KMS-11 (cell line): ENCODE measurements around the gene MMAB.

Experiments
- H2AFZ ChIP-seq: fragments of 200-600 bp; sonication (generic); 2 replicates; pipeline ENCODE4 v1.6.1; 2016; ENCODE audit warnings: antibody characterized with exemption, mixed run types, low read depth
- H3K27ac ChIP-seq: fragments of 200-600 bp; sonication (generic); 2 replicates; pipeline ENCODE4 v1.6.1; 2016; ENCODE audit warnings: mild to moderate bottlenecking, mixed run types
- H3K27me3 ChIP-seq: fragments of 200-600 bp; sonication (generic); 2 replicates; pipeline ENCODE4 v1.6.1; 2017; ENCODE audit warnings: mild to moderate bottlenecking, low read depth, mixed run types, moderate library complexity; ENCODE audit not compliant: insufficient read depth
- H3K36me3 ChIP-seq: fragments of 200-600 bp; sonication (generic); 2 replicates; pipeline ENCODE4 v1.6.1; 2017; ENCODE audit warnings: mild to moderate bottlenecking, mixed run types; ENCODE audit not compliant: insufficient read depth
- H3K4me1 ChIP-seq: fragments of 200-600 bp; sonication (generic); 2 replicates; pipeline ENCODE4 v1.6.1; 2016; ENCODE audit warnings: mild to moderate bottlenecking, low read depth, mixed run types; ENCODE audit not compliant: poor library complexity, severe bottlenecking
- H3K4me2 ChIP-seq: fragments of 200-600 bp; sonication (generic); 2 replicates; pipeline ENCODE4 v1.7.0; 2016; ENCODE audit warnings: mild to moderate bottlenecking, mixed run types
- H3K4me3 ChIP-seq: fragments of 200-600 bp; sonication (generic); IDR thresholded peaks from 2 replicates; pipeline ENCODE4 v1.6.1; 2017; ENCODE audit warnings: low read depth, low read length, mixed read lengths; ENCODE audit not compliant: insufficient read depth
- H3K79me2 ChIP-seq: fragments of 200-600 bp; sonication (generic); 2 replicates; pipeline ENCODE4 v1.6.1; 2016; ENCODE audit warnings: low read depth, mixed run types; ENCODE audit not compliant: insufficient read depth
- H3K9ac ChIP-seq: fragments of 200-600 bp; sonication (generic); 2 replicates; pipeline ENCODE4 v1.6.1; 2016; ENCODE audit warnings: mild to moderate bottlenecking, mixed run types
- H4K20me1 ChIP-seq: fragments of 200-600 bp; sonication (generic); 2 replicates; pipeline ENCODE4 v1.6.1; 2016; ENCODE audit warnings: mild to moderate bottlenecking, mixed run types; ENCODE audit not compliant: insufficient read depth
- TF ChIP-seq, protein P1 (sequence below): fragments of 200-600 bp; sonication (generic); conservative IDR thresholded peaks from 2 replicates; pipeline ENCODE4 v1.6.1; 2017; ENCODE audit warnings: low read depth, mild to moderate bottlenecking, antibody characterized with exemption, low read length, moderate library complexity, mixed read lengths

Gene MMAB

DNA sequence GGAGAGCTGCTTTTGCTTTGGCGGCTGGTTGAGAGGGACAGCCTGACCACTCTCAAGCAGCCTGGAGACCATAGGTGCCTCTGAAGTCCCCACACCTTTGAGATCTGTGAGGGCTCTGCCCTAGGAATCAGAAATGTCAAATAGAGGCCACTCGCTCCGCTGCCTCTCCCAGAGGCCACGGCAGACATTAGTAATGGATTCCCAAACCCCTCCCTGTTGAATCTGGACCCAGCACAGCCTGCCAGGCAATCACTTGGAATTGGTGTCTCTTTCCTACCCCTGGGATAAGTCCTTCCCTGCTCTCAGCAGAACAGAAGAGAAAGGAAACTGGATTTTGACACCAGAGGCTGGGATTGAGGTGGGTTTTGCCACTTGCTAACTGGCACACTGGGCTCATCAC lies 25.0 kb downstream of the MMAB start:
- Histone ChIP-seq H3K4me1 (no peaks in the 10 kb centered on the region), H3K4me3 (no peak overlapping the region), H3K27me3 (no peaks in the 10 kb centered on the region), H4K20me1 (no peaks in the 10 kb centered on the region), H3K27ac (no peak overlapping the region), H2AFZ (no peak overlapping the region), H3K4me2 (no peak overlapping the region), H3K9ac (no peak overlapping the region), H3K79me2 (no peaks in the 10 kb centered on the region), H3K36me3 (no peaks in the 10 kb centered on the region)
- TF ChIP-seq, protein P1, sequence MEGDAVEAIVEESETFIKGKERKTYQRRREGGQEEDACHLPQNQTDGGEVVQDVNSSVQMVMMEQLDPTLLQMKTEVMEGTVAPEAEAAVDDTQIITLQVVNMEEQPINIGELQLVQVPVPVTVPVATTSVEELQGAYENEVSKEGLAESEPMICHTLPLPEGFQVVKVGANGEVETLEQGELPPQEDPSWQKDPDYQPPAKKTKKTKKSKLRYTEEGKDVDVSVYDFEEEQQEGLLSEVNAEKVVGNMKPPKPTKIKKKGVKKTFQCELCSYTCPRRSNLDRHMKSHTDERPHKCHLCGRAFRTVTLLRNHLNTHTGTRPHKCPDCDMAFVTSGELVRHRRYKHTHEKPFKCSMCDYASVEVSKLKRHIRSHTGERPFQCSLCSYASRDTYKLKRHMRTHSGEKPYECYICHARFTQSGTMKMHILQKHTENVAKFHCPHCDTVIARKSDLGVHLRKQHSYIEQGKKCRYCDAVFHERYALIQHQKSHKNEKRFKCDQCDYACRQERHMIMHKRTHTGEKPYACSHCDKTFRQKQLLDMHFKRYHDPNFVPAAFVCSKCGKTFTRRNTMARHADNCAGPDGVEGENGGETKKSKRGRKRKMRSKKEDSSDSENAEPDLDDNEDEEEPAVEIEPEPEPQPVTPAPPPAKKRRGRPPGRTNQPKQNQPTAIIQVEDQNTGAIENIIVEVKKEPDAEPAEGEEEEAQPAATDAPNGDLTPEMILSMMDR: no peak

DNA sequence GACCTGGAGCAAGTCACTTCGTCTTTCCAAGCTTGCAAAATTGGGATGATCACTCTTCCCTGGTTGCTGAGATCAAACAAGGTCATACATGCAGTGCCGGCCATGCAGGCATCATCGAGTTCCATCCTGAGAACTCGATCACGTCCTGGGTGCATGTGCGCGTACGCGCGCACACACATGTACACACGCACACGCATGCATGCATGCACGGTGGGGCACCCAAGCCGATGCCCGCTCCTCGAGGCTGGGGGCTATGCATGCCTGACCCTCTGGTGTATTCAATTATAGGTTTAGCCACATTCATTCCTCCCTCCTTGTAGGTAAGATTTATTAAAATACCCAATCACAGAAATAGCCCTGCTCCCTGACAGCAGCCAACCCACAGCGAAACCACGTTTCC lies 26.0 kb downstream of the MMAB start:
- no peak overlapping the region for H3K9ac ChIP-seq
- no peaks in the 10 kb centered on the region for H3K27me3 ChIP-seq
- no peaks in the 10 kb centered on the region for H4K20me1 ChIP-seq
- H3K79me2 ChIP-seq: no peaks in the 10 kb centered on the region
- TF ChIP-seq, protein P1: no peak
- no peak overlapping the region for H3K27ac ChIP-seq
- H3K36me3 ChIP-seq: no peaks in the 10 kb centered on the region
- no peak overlapping the region for H2AFZ ChIP-seq
- H3K4me2 ChIP-seq: no peak overlapping the region
- H3K4me3 ChIP-seq: no peak overlapping the region
- no peaks in the 10 kb centered on the region for H3K4me1 ChIP-seq

DNA sequence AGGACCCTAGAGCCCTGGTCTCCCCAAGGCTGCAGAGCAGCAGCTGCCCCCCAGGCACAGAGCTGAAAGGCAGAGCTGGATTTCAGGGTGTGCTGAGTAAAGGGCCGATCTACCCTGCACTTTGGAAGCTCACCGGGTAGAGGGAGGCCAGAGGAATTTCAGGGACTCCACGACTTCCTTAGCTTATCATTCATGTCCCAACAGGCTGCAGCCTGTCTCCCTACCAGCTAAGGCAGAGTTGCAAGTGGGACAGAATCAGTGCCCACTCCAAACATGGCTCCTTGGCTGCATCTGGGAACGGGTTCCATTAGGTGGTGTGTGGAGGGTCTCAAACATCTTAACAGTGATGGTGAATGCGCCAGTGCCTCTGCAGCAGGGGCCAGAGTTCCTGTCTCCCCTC lies 27.5 kb downstream of the MMAB start:
- no peaks in the 10 kb centered on the region for H3K27me3 ChIP-seq
- H3K27ac ChIP-seq: no peak overlapping the region

DNA sequence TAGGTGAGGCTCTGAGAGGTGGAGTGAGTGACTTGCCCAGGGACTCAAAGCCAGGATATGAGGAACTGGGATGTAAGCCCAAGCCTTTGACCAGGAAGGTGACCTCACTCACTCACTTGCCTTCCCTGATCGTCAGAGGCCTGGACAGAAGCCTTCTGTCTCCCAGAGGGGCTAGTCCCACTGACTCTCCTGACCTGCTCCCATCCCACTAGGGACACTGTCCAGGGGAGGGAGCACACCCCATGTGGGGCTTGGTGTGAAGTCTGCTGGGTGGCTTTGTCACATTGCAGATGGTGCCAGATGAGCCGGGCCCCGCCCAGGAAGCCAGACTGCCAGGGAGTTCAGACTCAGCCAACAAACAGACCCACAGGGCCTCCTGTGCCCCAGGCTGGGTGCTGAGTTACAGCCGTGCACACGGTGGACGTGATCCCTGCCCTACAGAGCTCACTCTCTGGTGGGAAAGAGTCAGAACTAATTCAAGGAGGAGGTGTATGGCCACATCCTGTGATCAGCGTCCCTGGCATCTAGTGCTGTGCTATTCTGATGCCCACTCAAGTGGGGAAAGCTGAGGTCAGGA lies 28.3 kb downstream of the MMAB start:
- TF ChIP-seq, protein P1: no peak
- Histone ChIP-seq H3K4me2 (no peak overlapping the region), H3K27ac (no peak overlapping the region), H3K9ac (no peak overlapping the region), H3K4me3 (no peak overlapping the region), H3K27me3 (no peaks in the 10 kb centered on the region), H4K20me1 (no peaks in the 10 kb centered on the region), H3K79me2 (no peaks in the 10 kb centered on the region), H2AFZ (no peak overlapping the region), H3K36me3 (no peaks in the 10 kb centered on the region), H3K4me1 (no peaks in the 10 kb centered on the region)

More for the DNA sequence above, 27.5 kb downstream of the MMAB start:
- no peaks in the 10 kb centered on the region for H3K79me2 ChIP-seq
- no peak overlapping the region for H3K4me2 ChIP-seq
- H3K4me3 ChIP-seq: no peak overlapping the region
- TF ChIP-seq, protein P1: no peak
- H3K9ac ChIP-seq: no peak overlapping the region
- H3K36me3 ChIP-seq: no peaks in the 10 kb centered on the region
- no peaks in the 10 kb centered on the region for H3K4me1 ChIP-seq
- no peak overlapping the region for H2AFZ ChIP-seq
- H4K20me1 ChIP-seq: no peaks in the 10 kb centered on the region
